HepG2 (cell line): ENCODE results near the gene SEZ6. TPM values are rescaled to one million over a fixed set of nuclear protein-coding genes. Genes with fewer than 3 reads are reported as not detected.

Experiments used
- BORCS8-MEF2B ChIP-seq: sonication (generic); formaldehyde crosslinking; IDR thresholded peaks from 2 replicates; pipeline ENCODE4 v1.8.0; 2022; ENCODE audit warnings: mild to moderate bottlenecking, missing genetic modification reagents
- CBX1 ChIP-seq: IDR thresholded peaks from one replicate; pipeline ENCODE4 v1.6.1; 2016; ENCODE audit warnings: antibody characterized with exemption, low read depth
- CC2D1A ChIP-seq: sonication (generic); formaldehyde crosslinking; IDR thresholded peaks from 2 replicates; pipeline ENCODE4 v1.8.1; 2023; ENCODE audit warnings: mild to moderate bottlenecking, missing genetic modification reagents
- EHMT2 ChIP-seq: fragments of 200-600 bp; sonication (generic); IDR thresholded peaks from 2 replicates; pipeline ENCODE4 v1.7.0; 2017; ENCODE audit warnings: antibody characterized with exemption, low read depth, low read length, borderline replicate concordance
- GFI1 ChIP-seq: sonication (generic); formaldehyde crosslinking; IDR thresholded peaks from 2 replicates; pipeline ENCODE4 v1.5.0; 2020; ENCODE audit warnings: missing genetic modification reagents, mild to moderate bottlenecking, borderline replicate concordance
- GTF3A ChIP-seq: sonication (generic); formaldehyde crosslinking; conservative IDR thresholded peaks from 2 replicates; pipeline ENCODE4 v1.4.0; 2020; ENCODE audit warnings: mild to moderate bottlenecking, missing genetic modification reagents
- KLF12 ChIP-seq: sonication (generic); formaldehyde crosslinking; IDR thresholded peaks from 2 replicates; pipeline ENCODE4 v1.4.0; 2020; ENCODE audit warnings: missing genetic modification reagents, borderline replicate concordance
- MEIS2 ChIP-seq: sonication (generic); formaldehyde crosslinking; IDR thresholded peaks from 2 replicates; pipeline ENCODE4 v1.9.0; 2021; ENCODE audit warnings: mild to moderate bottlenecking, missing genetic modification reagents
- MIER2 ChIP-seq: IDR thresholded peaks from 2 replicates; pipeline ENCODE4 v1.6.1; 2016; ENCODE audit warnings: missing biosample characterization, missing genetic modification reagents
- MTF1 ChIP-seq: sonication (generic); formaldehyde crosslinking; IDR thresholded peaks from 2 replicates; pipeline ENCODE4 v1.5.0; 2020; ENCODE audit warnings: missing genetic modification reagents
- SNAPC2 ChIP-seq: sonication (generic); formaldehyde crosslinking; IDR thresholded peaks from 2 replicates; pipeline ENCODE4 v1.8.1; 2022; ENCODE audit warnings: mild to moderate bottlenecking, missing genetic modification reagents
- ZBTB7A ChIP-seq: sonication (generic); formaldehyde crosslinking; IDR thresholded peaks from 2 replicates; pipeline ENCODE4 v1.8.0; 2022; ENCODE audit warnings: mild to moderate bottlenecking, missing genetic modification reagents
- ZFP1 ChIP-seq: IDR thresholded peaks from 2 replicates; pipeline ENCODE4 v1.6.1; 2016
- ZIK1 ChIP-seq: sonication (generic); formaldehyde crosslinking; IDR thresholded peaks from 2 replicates; pipeline ENCODE4 v1.5.0; 2020; ENCODE audit warnings: mild to moderate bottlenecking, low read depth, missing genetic modification reagents, borderline replicate concordance
- ZNF207 ChIP-seq: fragments of 450-650 bp; IDR thresholded peaks from 2 replicates; pipeline ENCODE4 v1.6.1; 2016; ENCODE audit warnings: antibody characterized with exemption, borderline replicate concordance
- ZNF549 ChIP-seq: sonication (generic); formaldehyde crosslinking; IDR thresholded peaks from 2 replicates; pipeline ENCODE4 v1.5.0; 2020; ENCODE audit warnings: missing genetic modification reagents
- polyA plus RNA-seq, 8 experiments: library from polyadenylated mRNA; depleted of rRNA in 3 of 8; stranded (reverse) in 7 of 8; unstranded in 1 of 8; fragments of >200 nt; fragmentation: Illumina TruSeq in 4 of 8; extraction: Trizol in 4 of 8; gene quantifications; 2 replicates each; pipeline versions ENCODE4 v1.2.1 to v1.2.3, GENCODE V29; 2011 to 2016; ENCODE audit warnings: low read depth in 4 of 8, missing spikeins in 1 of 8, mixed read lengths in 1 of 8; ENCODE audit not compliant: insufficient read depth in 1 of 8
- total RNA-seq, 5 experiments: library from RNA; depleted of rRNA; stranded (reverse); fragments of >200 nt; fragmentation: Illumina TruSeq; extraction: Trizol; gene quantifications; 2 replicates each; pipeline ENCODE4 v1.2.3, GENCODE V29; 2016; ENCODE audit warnings: low read depth in 1 of 5
- TF ChIP-seq, protein P1 (sequence below): sonication (generic); formaldehyde crosslinking; IDR thresholded peaks from 2 replicates; pipeline ENCODE4 v1.5.0; 2020; ENCODE audit warnings: mild to moderate bottlenecking, missing genetic modification reagents, borderline replicate concordance
- TF ChIP-seq, protein P2 (sequence below): sonication (generic); formaldehyde crosslinking; IDR thresholded peaks from 2 replicates; pipeline ENCODE4 v1.5.0; 2020; ENCODE audit warnings: mild to moderate bottlenecking, missing genetic modification reagents, borderline replicate concordance

SEZ6 gene
- total and polyA plus RNA-seq, 2 of the 13 experiments (the other 11 are each of a cell fraction or from before 2014, with no cell fraction given), result not detected

DNA sequence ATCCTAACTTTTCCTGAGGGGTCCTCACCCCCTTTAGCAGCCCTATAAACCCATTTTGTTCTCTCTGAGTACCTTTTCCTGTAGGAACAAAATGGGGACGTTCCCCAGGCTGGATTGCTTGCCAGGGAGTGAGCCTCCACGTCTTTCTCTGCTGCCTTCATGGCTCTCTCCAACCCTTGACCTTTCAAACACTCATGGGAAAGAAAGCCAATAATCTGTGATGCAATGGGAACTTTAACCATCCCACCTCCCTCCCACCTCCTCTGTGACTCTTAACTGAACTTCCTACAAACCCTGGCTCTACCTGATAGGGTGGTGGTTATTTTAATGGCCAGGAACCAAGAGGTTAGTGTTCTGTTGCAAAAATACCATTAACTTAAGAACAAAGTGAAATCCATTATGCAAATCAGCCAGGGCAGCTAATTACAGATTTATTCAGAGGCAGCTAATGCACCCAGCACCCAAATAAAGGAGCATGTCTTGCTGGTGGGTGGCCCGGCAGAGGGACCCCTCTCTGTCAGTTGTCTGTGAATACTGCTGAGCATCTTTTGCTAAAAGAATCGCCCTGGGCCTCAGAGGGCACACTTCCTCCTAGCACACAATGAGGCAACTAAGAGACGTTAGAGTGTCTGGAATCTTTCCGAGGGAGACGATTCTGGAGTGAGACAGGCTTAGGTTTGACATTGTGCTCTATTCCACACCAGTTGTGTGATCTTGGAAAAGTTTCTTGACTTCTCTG is 40.1 kb upstream of the SEZ6 start (continued):
- TF ChIP-seq, protein P1, sequence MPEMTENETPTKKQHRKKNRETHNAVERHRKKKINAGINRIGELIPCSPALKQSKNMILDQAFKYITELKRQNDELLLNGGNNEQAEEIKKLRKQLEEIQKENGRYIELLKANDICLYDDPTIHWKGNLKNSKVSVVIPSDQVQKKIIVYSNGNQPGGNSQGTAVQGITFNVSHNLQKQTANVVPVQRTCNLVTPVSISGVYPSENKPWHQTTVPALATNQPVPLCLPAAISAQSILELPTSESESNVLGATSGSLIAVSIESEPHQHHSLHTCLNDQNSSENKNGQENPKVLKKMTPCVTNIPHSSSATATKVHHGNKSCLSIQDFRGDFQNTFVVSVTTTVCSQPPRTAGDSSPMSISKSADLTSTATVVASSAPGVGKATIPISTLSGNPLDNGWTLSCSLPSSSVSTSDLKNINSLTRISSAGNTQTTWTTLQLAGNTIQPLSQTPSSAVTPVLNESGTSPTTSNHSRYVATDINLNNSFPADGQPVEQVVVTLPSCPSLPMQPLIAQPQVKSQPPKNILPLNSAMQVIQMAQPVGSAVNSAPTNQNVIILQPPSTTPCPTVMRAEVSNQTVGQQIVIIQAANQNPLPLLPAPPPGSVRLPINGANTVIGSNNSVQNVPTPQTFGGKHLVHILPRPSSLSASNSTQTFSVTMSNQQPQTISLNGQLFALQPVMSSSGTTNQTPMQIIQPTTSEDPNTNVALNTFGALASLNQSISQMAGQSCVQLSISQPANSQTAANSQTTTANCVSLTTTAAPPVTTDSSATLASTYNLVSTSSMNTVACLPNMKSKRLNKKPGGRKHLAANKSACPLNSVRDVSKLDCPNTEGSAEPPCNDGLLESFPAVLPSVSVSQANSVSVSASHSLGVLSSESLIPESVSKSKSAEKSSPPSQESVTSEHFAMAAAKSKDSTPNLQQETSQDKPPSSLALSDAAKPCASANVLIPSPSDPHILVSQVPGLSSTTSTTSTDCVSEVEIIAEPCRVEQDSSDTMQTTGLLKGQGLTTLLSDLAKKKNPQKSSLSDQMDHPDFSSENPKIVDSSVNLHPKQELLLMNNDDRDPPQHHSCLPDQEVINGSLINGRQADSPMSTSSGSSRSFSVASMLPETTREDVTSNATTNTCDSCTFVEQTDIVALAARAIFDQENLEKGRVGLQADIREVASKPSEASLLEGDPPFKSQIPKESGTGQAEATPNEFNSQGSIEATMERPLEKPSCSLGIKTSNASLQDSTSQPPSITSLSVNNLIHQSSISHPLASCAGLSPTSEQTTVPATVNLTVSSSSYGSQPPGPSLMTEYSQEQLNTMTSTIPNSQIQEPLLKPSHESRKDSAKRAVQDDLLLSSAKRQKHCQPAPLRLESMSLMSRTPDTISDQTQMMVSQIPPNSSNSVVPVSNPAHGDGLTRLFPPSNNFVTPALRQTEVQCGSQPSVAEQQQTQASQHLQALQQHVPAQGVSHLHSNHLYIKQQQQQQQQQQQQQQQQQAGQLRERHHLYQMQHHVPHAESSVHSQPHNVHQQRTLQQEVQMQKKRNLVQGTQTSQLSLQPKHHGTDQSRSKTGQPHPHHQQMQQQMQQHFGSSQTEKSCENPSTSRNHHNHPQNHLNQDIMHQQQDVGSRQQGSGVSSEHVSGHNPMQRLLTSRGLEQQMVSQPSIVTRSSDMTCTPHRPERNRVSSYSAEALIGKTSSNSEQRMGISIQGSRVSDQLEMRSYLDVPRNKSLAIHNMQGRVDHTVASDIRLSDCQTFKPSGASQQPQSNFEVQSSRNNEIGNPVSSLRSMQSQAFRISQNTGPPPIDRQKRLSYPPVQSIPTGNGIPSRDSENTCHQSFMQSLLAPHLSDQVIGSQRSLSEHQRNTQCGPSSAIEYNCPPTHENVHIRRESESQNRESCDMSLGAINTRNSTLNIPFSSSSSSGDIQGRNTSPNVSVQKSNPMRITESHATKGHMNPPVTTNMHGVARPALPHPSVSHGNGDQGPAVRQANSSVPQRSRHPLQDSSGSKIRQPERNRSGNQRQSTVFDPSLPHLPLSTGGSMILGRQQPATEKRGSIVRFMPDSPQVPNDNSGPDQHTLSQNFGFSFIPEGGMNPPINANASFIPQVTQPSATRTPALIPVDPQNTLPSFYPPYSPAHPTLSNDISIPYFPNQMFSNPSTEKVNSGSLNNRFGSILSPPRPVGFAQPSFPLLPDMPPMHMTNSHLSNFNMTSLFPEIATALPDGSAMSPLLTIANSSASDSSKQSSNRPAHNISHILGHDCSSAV, result no peak
- TF ChIP-seq ZNF207 (no peak), ZIK1 (CRISPR knock-in tag) (no peak), BORCS8-MEF2B (CRISPR knock-in tag) (no peak), KLF12 (no peak), MIER2 (CRISPR knock-in tag) (peak; percentile 84), GTF3A (no peak), CC2D1A (CRISPR knock-in tag) (no peak), MEIS2 (CRISPR knock-in tag) (no peak), ZFP1 (CRISPR knock-in tag) (peak; percentile 45; the same call in 1 of the 2 replicates), MTF1 (CRISPR knock-in tag) (no peak), CBX1 (no peak), SNAPC2 (no peak), EHMT2 (no peak), ZNF549 (CRISPR knock-in tag) (no peak), GFI1 (no peak), ZBTB7A (CRISPR knock-in tag) (0 out of 2 replicates have a peak, but pooled peaks have one; percentile 4)
- TF ChIP-seq, protein P2, sequence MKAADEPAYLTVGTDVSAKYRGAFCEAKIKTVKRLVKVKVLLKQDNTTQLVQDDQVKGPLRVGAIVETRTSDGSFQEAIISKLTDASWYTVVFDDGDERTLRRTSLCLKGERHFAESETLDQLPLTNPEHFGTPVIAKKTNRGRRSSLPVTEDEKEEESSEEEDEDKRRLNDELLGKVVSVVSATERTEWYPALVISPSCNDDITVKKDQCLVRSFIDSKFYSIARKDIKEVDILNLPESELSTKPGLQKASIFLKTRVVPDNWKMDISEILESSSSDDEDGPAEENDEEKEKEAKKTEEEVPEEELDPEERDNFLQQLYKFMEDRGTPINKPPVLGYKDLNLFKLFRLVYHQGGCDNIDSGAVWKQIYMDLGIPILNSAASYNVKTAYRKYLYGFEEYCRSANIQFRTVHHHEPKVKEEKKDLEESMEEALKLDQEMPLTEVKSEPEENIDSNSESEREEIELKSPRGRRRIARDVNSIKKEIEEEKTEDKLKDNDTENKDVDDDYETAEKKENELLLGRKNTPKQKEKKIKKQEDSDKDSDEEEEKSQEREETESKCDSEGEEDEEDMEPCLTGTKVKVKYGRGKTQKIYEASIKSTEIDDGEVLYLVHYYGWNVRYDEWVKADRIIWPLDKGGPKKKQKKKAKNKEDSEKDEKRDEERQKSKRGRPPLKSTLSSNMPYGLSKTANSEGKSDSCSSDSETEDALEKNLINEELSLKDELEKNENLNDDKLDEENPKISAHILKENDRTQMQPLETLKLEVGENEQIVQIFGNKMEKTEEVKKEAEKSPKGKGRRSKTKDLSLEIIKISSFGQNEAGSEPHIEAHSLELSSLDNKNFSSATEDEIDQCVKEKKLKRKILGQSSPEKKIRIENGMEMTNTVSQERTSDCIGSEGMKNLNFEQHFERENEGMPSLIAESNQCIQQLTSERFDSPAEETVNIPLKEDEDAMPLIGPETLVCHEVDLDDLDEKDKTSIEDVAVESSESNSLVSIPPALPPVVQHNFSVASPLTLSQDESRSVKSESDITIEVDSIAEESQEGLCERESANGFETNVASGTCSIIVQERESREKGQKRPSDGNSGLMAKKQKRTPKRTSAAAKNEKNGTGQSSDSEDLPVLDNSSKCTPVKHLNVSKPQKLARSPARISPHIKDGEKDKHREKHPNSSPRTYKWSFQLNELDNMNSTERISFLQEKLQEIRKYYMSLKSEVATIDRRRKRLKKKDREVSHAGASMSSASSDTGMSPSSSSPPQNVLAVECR (CRISPR knock-in tag), result peak; percentile 35; the same call in 1 of the 2 replicates
